Smooth muscle cell of the umbilical artery (primary cell): Measurements from ENCODE around the gene PRDM15. TPM values are rescaled to one million over a fixed set of nuclear protein-coding genes. Genes with fewer than 3 reads are reported as not detected.

Experiments used
- total RNA-seq: library from RNA; depleted of rRNA; stranded (reverse); fragments of >200 nt; gene quantifications from 2 replicates; pipeline ENCODE4 v1.2.3, GENCODE V29; 2014

Gene PRDM15
- total RNA-seq, result 3.9 and 7.0 TPM in 2 replicates

GRCh38 chr21:41879190-41879998, at the start of gene PRDM15:
Gene PRDM15, minus strand, starts transcription at chr21:41879344. Its CDS starts 18,981 bp downstream, at chr21:41860363.

GRCh38 chr21:41766883-41767605, 112.1 kb downstream of the PRDM15 start, which contains the start of gene RIPK4:
Gene RIPK4, minus strand, starts transcription at chr21:41767052. Its CDS starts 11 bp downstream, at chr21:41767041.

Other genes with a start within 250 kb of the PRDM15 start
- under 0.01 and 0.28 TPM in 2 replicates for gene RIPK4, start 112.3 kb downstream of the PRDM15 start, total RNA-seq
- 17.8 and 29.5 TPM in 2 replicates for gene C2CD2, start 74.7 kb upstream of the PRDM15 start, total RNA-seq
- gene ZBTB21, start 131.0 kb upstream of the PRDM15 start, total RNA-seq, result 7.1 and 11.0 TPM in 2 replicates
- gene UMODL1, start 192.0 kb upstream of the PRDM15 start, total RNA-seq, result not detected in 2 replicates